WERI-Rb-1 (cell line): ENCODE results near the gene AGXT.

Source experiments
- DNase-seq: peaks from one replicate; pipeline ENCODE4 v3.0.0-alpha.2; 2020
- H3K27ac ChIP-seq: fragments of 250-450 bp; sonication (Bioruptor Pico); 2 replicates; pipeline ENCODE4 v1.5.1; 2020; ENCODE audit warnings: mild to moderate bottlenecking, moderate library complexity
- H3K27me3 ChIP-seq: fragments of 250-450 bp; sonication (Bioruptor Pico); 2 replicates; pipeline ENCODE4 v1.5.1; 2021; ENCODE audit warnings: mild to moderate bottlenecking, low read depth, moderate library complexity; ENCODE audit not compliant: insufficient read depth, severe bottlenecking
- H3K36me3 ChIP-seq: fragments of 250-450 bp; sonication (Bioruptor Pico); 2 replicates; pipeline ENCODE4 v1.5.1; 2020; ENCODE audit warnings: mild to moderate bottlenecking, moderate library complexity
- H3K4me3 ChIP-seq: 2 replicates; pipeline ENCODE4 v1.5.1; 2011; ENCODE audit warnings: low read depth, mild to moderate bottlenecking, control low read depth, low read length
- H3K9me3 ChIP-seq: fragments of 250-450 bp; sonication (Bioruptor Pico); 2 replicates; pipeline ENCODE4 v1.5.1; 2021; ENCODE audit warnings: mild to moderate bottlenecking, moderate library complexity; ENCODE audit not compliant: severe bottlenecking
- TF ChIP-seq, protein P1 (sequence below): IDR thresholded peaks from 2 replicates; pipeline ENCODE4 v1.5.1; 2011; ENCODE audit warnings: low read depth, mild to moderate bottlenecking, control low read depth, inconsistent platforms, low read length

Gene AGXT

DNA sequence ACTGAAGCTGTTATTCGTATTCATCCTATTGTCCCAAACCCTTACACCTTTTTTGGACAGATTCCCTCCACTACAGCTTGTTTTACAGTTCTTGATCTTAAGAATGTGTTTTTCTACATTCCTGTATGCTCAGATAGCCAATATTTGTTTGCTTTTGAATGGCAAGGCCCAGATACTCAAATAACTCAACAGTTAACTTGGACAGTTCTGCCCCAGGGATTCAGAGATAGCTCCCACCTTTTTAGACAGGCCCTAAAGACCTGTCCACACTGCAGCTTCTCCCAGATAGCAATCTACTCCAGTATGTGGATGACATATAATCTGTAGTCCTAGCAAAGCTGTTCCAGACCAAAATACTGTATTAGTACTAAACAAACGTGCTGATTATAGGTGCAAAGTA lies 7.1 kb upstream of the AGXT start:
- H3K27ac ChIP-seq, result no peak overlapping the region
- no peaks in the 10 kb centered on the region for H3K27me3 ChIP-seq
- H3K36me3 ChIP-seq, result no peaks in the 10 kb centered on the region
- H3K9me3 ChIP-seq, result peaks cover 6% of the 10 kb centered on the region
- DNase-seq, result no peak
- no peak overlapping the region for H3K4me3 ChIP-seq
- TF ChIP-seq, protein P1, sequence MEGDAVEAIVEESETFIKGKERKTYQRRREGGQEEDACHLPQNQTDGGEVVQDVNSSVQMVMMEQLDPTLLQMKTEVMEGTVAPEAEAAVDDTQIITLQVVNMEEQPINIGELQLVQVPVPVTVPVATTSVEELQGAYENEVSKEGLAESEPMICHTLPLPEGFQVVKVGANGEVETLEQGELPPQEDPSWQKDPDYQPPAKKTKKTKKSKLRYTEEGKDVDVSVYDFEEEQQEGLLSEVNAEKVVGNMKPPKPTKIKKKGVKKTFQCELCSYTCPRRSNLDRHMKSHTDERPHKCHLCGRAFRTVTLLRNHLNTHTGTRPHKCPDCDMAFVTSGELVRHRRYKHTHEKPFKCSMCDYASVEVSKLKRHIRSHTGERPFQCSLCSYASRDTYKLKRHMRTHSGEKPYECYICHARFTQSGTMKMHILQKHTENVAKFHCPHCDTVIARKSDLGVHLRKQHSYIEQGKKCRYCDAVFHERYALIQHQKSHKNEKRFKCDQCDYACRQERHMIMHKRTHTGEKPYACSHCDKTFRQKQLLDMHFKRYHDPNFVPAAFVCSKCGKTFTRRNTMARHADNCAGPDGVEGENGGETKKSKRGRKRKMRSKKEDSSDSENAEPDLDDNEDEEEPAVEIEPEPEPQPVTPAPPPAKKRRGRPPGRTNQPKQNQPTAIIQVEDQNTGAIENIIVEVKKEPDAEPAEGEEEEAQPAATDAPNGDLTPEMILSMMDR, result no peak

DNA sequence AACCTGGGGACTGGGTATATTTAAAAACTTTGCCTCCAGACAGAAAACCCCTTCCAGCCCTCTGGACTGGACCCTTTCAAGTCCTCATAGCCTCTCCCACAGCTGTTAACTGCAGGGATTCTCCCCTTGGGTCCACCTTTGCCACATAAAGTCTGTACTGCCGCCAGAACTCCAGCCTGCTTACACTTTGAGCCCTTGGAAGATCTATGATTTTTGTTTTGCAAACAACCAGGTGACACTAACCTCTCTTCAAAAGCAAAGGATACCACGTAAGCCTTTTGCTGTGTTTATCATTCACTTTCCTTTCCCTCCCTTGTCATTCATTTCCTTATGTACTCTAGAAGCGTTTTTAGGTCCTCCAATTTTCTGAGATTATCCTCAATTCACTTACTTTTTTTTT lies 4.1 kb upstream of the AGXT start:
- no peaks in the 10 kb centered on the region for H3K27me3 ChIP-seq
- H3K4me3 ChIP-seq, result no peak overlapping the region
- no peak overlapping the region for H3K27ac ChIP-seq
- no peak for DNase-seq
- H3K36me3 ChIP-seq, result no peaks in the 10 kb centered on the region
- no peaks in the 10 kb centered on the region for H3K9me3 ChIP-seq
- TF ChIP-seq, protein P1, result no peak

DNA sequence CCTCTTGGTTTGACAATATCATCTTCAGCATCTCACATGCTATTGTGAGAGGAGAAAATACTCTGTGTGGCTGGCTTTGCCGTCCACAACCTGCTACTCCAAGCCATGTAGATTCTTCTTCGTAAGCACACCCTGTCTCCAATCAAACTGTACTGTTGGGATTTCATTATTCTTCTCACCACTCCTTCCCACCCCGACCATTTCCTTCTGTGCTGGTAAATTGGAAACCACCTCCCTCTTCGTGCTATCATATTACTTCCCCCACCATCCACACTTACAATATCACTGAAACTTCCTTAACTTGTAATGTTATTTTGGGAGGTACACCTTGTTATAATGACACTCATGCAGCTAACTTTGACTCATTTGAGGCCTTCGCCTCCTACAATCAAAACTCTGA lies 3.2 kb upstream of the AGXT start:
- no peaks in the 10 kb centered on the region for H3K27me3 ChIP-seq
- DNase-seq, result no peak
- TF ChIP-seq, protein P1, result no peak
- no peaks in the 10 kb centered on the region for H3K36me3 ChIP-seq
- no peaks in the 10 kb centered on the region for H3K9me3 ChIP-seq
- no peak overlapping the region for H3K4me3 ChIP-seq
- H3K27ac ChIP-seq, result no peak overlapping the region

DNA sequence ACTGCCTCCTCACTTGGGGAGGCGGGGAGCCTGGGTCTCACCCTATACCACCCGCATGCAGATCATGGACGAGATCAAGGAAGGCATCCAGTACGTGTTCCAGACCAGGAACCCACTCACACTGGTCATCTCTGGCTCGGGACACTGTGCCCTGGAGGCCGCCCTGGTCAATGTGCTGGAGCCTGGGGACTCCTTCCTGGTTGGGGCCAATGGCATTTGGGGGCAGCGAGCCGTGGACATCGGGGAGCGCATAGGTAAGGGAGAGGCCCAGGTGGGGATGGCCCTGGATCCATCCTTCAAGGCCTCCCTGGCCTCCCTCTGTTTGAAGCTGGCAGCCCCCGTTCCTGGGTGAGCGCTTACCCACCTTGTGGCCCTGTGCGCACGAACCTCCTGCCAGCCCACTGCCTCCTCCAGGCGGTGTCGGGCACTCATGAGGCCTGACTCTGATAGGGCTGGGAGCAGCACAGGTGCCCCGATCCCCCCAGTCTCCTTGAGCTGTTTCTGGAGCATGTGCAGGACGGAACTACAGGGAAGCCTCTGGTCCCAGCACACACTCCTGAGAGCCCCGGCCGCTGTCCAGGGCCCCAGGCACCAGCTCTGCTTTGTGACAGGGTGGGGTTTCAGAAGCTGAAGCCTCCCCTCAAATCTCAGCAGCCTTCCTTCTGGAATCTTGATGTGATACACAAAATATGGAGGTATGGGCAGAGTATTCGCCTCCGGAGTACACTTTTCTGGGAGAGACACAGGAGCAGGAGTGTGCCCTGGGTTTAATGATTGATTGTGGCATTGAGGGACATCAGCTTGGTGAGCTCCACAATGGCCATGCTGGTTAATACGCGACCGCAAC lies 708 bp downstream of the AGXT start:
- no peak for DNase-seq
- Histone ChIP-seq H3K36me3 (no peaks in the 10 kb centered on the region), H3K27me3 (no peaks in the 10 kb centered on the region), H3K27ac (no peak overlapping the region), H3K9me3 (no peaks in the 10 kb centered on the region), H3K4me3 (no peak overlapping the region)
- TF ChIP-seq, protein P1, result no peak

DNA sequence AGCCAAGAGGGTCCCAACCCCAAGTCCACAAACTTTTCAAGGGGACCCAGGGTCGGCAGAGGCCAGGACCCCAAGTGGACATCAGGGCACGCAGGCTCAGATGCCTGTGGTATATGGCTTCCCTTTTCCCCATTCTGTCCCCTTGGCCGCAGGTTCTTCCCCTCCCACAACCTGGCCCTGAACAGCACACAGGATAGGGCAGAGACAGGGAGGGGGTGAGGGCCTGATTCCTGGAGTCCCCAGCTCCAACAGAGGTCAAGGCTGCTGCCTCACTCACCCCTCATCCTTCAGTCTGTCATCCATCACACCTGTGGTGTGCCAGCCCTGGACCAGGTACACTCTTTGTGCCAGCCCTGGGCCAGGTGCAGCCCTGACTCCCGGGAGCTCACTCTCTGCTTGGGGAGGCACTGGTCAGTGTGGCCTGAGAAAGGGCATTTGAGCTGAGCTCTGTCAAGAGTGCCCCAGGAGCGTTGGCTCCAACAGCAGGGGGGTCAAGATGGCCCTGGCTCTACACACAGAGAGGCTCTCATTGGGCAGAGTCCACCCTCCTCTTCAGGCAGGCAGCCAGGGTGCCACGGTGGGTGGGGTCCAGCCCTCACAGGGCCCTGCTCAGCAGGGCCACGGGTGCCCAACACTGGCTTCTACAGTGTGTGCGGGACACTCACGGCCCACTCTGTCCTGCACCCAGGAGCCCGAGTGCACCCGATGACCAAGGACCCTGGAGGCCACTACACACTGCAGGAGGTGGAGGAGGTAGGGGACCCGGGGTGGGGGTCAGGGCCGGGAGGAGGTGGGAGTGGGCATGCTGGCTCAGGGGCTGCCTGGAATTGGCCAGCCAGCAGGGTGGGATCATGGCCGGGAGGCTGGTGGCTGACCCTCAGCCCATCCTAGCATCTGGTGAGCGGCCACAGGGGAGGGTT lies 1.6 kb downstream of the AGXT start:
- Histone ChIP-seq H3K36me3 (no peaks in the 10 kb centered on the region), H3K4me3 (no peak overlapping the region), H3K9me3 (no peaks in the 10 kb centered on the region), H3K27ac (no peak overlapping the region), H3K27me3 (no peaks in the 10 kb centered on the region)
- DNase-seq, result no peak
- TF ChIP-seq, protein P1, result no peak
